GM12872 (cell line): ENCODE results near the gene TTC8.

ENCODE experiments used
- CTCF ChIP-seq: IDR thresholded peaks from 3 replicates; pipeline ENCODE4 v1.5.1; 2011; ENCODE audit warnings: low read depth, mild to moderate bottlenecking, low read length, moderate library complexity; ENCODE audit not compliant: insufficient read depth

Gene TTC8

GRCh38 chr14:88792473-88793258 lies 31.8 kb upstream of the TTC8 start, which contains the start of gene EML5:
Gene EML5 (minus strand): TSS chr14:88792953. CDS start chr14:88792503, 450 bp downstream.
- peak; percentile 36; the same call in 2 of the 3 replicates for TF ChIP-seq CTCF

GRCh38 chr14:88793259-88793625 lies 31.2 kb upstream of the TTC8 start:
- TF ChIP-seq CTCF = no peak

- no peak for TF ChIP-seq CTCF
Measured at GRCh38 chr14:88798156-88798555, 26.3 kb upstream of the TTC8 start.

GRCh38 chr14:88799522-88799921 lies 24.9 kb upstream of the TTC8 start:
- TF ChIP-seq CTCF = no peak

- TF ChIP-seq CTCF = no peak
Measured at GRCh38 chr14:88802596-88802995, 21.9 kb upstream of the TTC8 start.

GRCh38 chr14:88804035-88804434 lies 20.4 kb upstream of the TTC8 start:
- no peak for TF ChIP-seq CTCF

- TF ChIP-seq CTCF = no peak
Measured at GRCh38 chr14:88804477-88804876, 20.0 kb upstream of the TTC8 start.

- no peak for TF ChIP-seq CTCF
Measured at GRCh38 chr14:88808359-88808758, 16.1 kb upstream of the TTC8 start.
